Smooth muscle cell (in vitro differentiated cells): ENCODE data around the gene NFATC1. TPM values are rescaled to one million over a fixed set of nuclear protein-coding genes. Genes with fewer than 3 reads are reported as not detected.

ENCODE experiments used
- DNase-seq: peaks from one replicate; lab custom pipeline; 2025; ENCODE audit not compliant: unreplicated experiment; lab: John Stamatoyannopoulos, UW
- H2AFZ ChIP-seq: fragments of 200-600 bp; sonication (generic); 2 replicates; pipeline ENCODE4 v1.6.0; 2016; ENCODE audit warnings: antibody characterized with exemption, low read depth, mild to moderate bottlenecking
- H3F3A ChIP-seq: fragments of 200-600 bp; sonication (generic); 2 replicates; pipeline ENCODE4 v1.6.0; 2017; ENCODE audit warnings: antibody characterized with exemption, low read depth
- H3K27ac ChIP-seq: fragments of 200-600 bp; sonication (generic); 2 replicates; pipeline ENCODE4 v1.5.1; 2016; ENCODE audit warnings: low read depth, mild to moderate bottlenecking
- H3K27me3 ChIP-seq: fragments of 200-600 bp; sonication (generic); 2 replicates; pipeline ENCODE4 v1.6.1; 2016; ENCODE audit warnings: low read depth, mild to moderate bottlenecking
- H3K36me3 ChIP-seq: fragments of 200-600 bp; sonication (generic); 2 replicates; pipeline ENCODE4 v1.5.1; 2016; ENCODE audit warnings: low read depth
- H3K4me1 ChIP-seq: fragments of 200-600 bp; sonication (generic); 2 replicates; pipeline ENCODE4 v1.5.1; 2016; ENCODE audit warnings: low read depth
- H3K4me2 ChIP-seq: fragments of 200-600 bp; sonication (generic); 2 replicates; pipeline ENCODE4 v1.6.0; 2016; ENCODE audit warnings: mild to moderate bottlenecking
- H3K4me3 ChIP-seq: fragments of 200-600 bp; sonication (generic); 2 replicates; pipeline ENCODE4 v1.5.1; 2016; ENCODE audit warnings: mild to moderate bottlenecking
- H3K79me2 ChIP-seq: fragments of 200-600 bp; sonication (generic); 2 replicates; pipeline ENCODE4 v1.6.0; 2016; ENCODE audit warnings: low read depth, mild to moderate bottlenecking
- H3K9ac ChIP-seq: fragments of 200-600 bp; sonication (generic); 2 replicates; pipeline ENCODE4 v1.6.0; 2016; ENCODE audit warnings: low read depth
- H3K9me3 ChIP-seq: fragments of 200-600 bp; sonication (generic); replicated peaks from 2 replicates; pipeline ENCODE4 v1.5.1; 2016; ENCODE audit warnings: low read depth
- H4K20me1 ChIP-seq: fragments of 200-600 bp; sonication (generic); 2 replicates; pipeline ENCODE4 v1.6.0; 2016; ENCODE audit warnings: low read depth
- CTCF ChIP-seq: fragments of 200-600 bp; sonication (generic); IDR thresholded peaks from 2 replicates; pipeline ENCODE4 v1.5.1; 2017; ENCODE audit warnings: borderline replicate concordance, mild to moderate bottlenecking, antibody characterized with exemption; ENCODE audit not compliant: insufficient read depth, poor library complexity, severe bottlenecking
- WGBS: methylation state at CpG from one replicate; pipeline ENCODE4 v1.1.7; 2016; ENCODE audit warnings: low lambda C conversion rate; 5-methylcytosine and 5-hydroxymethylcytosine counted together
- polyA plus RNA-seq: library from polyadenylated mRNA; unstranded; fragments of >200 nt; fragmentation: Nextera tagmentation; extraction: Ambion mirVana; gene quantifications from 2 replicates; pipeline ENCODE4 v1.2.1, GENCODE V29; 2016
- total RNA-seq: library from RNA; depleted of rRNA; stranded (reverse); fragments of >200 nt; gene quantifications from 2 replicates; pipeline ENCODE4 v1.2.3, GENCODE V29; 2014

Gene NFATC1
- total and polyA plus RNA-seq, 2 experiments from 2014 or later, result 13.1 to 19.2 TPM

DNA sequence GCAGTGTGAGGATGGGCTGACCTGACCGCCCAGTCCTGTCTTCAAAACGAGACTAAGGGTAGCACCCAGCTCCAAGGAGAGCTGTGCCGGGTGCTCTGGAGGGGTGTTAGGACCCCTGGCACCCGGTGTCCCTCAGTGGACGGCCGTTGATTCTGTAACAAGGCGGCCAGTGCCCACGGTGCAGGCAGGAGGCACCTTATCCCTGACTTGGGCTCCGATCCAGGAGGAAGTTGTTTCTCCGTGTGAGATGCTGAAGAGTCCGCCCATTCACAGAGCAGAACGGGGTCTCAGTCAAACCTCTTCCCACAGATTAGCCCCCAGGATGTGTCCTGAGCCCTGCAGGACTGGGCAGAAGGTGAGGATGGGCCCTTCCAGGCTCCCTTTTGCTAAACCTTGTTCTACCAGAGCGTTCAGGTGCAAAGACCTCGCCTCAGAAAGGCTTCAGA lies 123.0 kb downstream of the NFATC1 start:
- H3K79me2 ChIP-seq, result no peaks in the 10 kb centered on the region
- H3K27me3 ChIP-seq, result no peaks in the 10 kb centered on the region
- no peaks in the 10 kb centered on the region for H3K9me3 ChIP-seq
- H3K4me3 ChIP-seq, result no peak overlapping the region
- no peaks in the 10 kb centered on the region for H4K20me1 ChIP-seq
- no peak overlapping the region for H3K4me2 ChIP-seq
- H3K9ac ChIP-seq, result no peak overlapping the region
- H2AFZ ChIP-seq, result no peak overlapping the region
- 84% methylated on average over 14 of the region's 14 CpGs for WGBS
- H3K27ac ChIP-seq, result no peak overlapping the region
- DNase-seq, result no peak
- H3K36me3 ChIP-seq, result no peaks in the 10 kb centered on the region
- H3K4me1 ChIP-seq, result no peaks in the 10 kb centered on the region
- TF ChIP-seq CTCF, result no peak
- H3F3A ChIP-seq, result peaks cover 4% of the 10 kb centered on the region

DNA sequence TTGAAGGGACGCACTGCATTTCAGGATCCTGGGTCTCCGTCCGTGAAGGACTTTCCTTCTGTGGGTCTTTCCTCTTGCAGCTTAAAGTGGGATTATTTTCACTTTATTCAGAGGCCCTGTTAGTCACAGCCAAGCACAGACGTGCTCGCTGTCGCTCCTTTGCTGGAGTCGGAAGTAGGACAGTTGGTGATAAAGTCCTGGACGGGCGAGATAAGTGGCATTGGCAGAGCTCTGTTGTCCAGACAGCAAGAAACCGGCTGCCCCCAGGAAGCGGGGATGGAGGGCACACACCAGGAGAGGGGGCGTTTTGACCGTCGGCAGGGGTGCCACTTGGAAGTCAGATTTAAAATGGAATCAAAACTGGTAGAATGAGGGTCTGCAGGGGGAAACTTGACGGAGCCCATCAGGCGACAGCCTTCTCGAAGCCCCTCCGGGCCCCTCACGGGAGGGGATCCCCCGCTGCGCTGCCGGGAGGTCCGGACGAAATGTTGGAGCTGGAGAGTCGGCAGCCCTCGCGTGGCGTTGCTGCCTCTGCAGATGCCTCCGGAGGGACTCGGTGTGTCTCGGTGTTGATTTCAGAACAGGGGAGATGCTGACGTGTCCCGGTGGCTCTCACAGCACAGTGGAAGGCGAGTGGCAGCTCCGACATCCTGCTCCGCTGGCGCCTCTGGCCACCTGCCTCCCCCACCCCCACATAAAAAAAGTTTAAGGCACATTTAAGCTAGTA lies 124.2 kb downstream of the NFATC1 start:
- Histone ChIP-seq H3K79me2 (no peaks in the 10 kb centered on the region), H4K20me1 (no peaks in the 10 kb centered on the region), H3K4me1 (no peaks in the 10 kb centered on the region), H3K27me3 (no peaks in the 10 kb centered on the region), H3K9ac (peak overlapping the region; percentile 48), H3K4me3 (peak overlapping the region; percentile 15), H3F3A (peaks cover 5% of the 10 kb centered on the region), H3K36me3 (no peaks in the 10 kb centered on the region), H3K27ac (peak overlapping the region; percentile 61), H3K9me3 (no peaks in the 10 kb centered on the region), H2AFZ (no peak overlapping the region), H3K4me2 (peak overlapping the region; percentile 81)
- WGBS, result 36% methylated on average over 37 of the region's 37 CpGs
- no peak for TF ChIP-seq CTCF
- no peak for DNase-seq

GRCh38 chr18:79520478-79521390 lies 125.0 kb downstream of the NFATC1 start:
- no peak overlapping the region for H2AFZ ChIP-seq
- no peaks in the 10 kb centered on the region for H3K4me1 ChIP-seq
- peak overlapping the region; percentile 81 for H3K4me2 ChIP-seq
- H3K9ac ChIP-seq, result no peak overlapping the region
- H3K9me3 ChIP-seq, result no peaks in the 10 kb centered on the region
- peaks cover 5% of the 10 kb centered on the region for H3F3A ChIP-seq
- H3K36me3 ChIP-seq, result no peaks in the 10 kb centered on the region
- no peaks in the 10 kb centered on the region for H3K27me3 ChIP-seq
- DNase-seq, result no peak
- H3K79me2 ChIP-seq, result no peaks in the 10 kb centered on the region
- peak overlapping the region; percentile 61 for H3K27ac ChIP-seq
- TF ChIP-seq CTCF, result no peak
- H3K4me3 ChIP-seq, result peak overlapping the region; percentile 15
- WGBS, result 61% methylated on average over 4 of the region's 9 CpGs
- no peaks in the 10 kb centered on the region for H4K20me1 ChIP-seq
